GM21526 (cell line): Measurements from ENCODE around the gene SORBS1.

Experiments used
- ATAC-seq: cut with Tn5 transposase; IDR thresholded peaks from one replicate; pipeline ENCODE4 v1.9.1; 2021; ENCODE audit warnings: moderate library complexity; ENCODE audit not compliant: unreplicated experiment, low FRiP score

SORBS1 gene

GRCh38 chr10:95543459-95543858 lies 17.7 kb downstream of the SORBS1 start:
- ATAC-seq = no peak

- ATAC-seq = no peak
Observed at GRCh38 chr10:95542761-95543160, 18.4 kb downstream of the SORBS1 start.

DNA sequence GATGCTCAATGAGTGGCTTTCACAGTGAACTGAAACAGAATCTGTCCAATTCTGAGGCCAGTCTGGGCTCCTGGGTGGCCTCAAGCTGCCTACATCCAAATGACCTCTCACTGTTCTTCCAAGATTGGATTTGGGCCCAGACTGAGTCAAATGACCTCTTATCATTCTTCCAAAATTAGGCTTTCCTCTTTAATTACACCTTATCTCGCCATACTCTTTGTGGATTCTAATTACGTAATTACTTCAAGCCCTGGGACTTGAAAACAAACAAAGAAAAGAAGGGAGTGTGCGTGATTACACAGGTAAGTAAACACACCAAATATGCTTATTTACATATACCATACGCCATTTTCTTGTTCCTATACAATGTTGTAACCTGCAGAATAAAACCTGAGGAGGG lies 18.8 kb downstream of the SORBS1 start:
- no peak for ATAC-seq

DNA sequence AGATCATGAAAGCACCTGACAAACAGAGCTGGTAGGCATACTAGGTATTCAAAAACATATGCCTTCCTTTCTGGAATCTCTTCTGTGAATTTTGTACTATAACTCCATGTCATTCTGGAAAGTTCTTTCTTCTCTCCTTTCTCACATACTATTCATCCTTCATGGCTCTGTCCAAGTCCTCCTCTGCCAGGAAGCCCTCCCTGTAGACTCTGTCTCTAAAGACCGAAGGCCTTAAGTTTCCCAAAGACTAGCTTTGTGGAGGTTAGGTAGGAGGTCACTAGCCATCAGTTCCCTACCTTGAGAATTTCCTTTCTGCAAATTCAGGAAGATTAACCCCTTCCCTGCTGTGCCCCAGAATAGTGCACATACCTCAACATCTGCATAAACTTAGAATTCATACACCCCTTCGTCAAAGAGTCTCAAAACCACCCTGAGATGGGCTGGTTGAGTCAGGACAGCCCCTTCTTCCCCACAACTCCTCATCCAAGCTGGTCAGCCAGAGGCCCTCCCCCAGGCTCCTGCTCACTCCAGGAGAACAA lies 20.6 kb downstream of the SORBS1 start:
- ATAC-seq = no peak

- ATAC-seq = no peak
Observed at GRCh38 chr10:95539560-95540284, 21.4 kb downstream of the SORBS1 start.

GRCh38 chr10:95538412-95538811 lies 22.8 kb downstream of the SORBS1 start:
- ATAC-seq = no peak

DNA sequence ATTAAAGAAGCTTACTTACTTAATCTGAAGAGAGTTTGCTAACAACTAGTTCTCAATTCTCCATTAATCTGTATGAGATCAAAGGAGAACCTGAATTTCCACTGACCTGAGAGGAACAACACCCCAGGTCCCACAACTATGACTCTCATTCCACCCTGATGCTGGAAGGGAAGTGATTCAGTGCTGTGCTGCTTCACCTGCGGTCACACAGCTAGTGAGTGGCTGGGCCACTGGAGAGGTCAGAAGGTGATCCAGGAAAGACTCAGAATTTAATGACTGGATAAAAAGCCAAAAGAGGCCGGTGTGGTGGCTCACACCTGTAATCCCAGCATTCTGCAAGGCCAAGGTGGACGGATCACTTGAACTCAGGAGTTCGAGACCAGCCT lies 23.6 kb downstream of the SORBS1 start:
- no peak for ATAC-seq

DNA sequence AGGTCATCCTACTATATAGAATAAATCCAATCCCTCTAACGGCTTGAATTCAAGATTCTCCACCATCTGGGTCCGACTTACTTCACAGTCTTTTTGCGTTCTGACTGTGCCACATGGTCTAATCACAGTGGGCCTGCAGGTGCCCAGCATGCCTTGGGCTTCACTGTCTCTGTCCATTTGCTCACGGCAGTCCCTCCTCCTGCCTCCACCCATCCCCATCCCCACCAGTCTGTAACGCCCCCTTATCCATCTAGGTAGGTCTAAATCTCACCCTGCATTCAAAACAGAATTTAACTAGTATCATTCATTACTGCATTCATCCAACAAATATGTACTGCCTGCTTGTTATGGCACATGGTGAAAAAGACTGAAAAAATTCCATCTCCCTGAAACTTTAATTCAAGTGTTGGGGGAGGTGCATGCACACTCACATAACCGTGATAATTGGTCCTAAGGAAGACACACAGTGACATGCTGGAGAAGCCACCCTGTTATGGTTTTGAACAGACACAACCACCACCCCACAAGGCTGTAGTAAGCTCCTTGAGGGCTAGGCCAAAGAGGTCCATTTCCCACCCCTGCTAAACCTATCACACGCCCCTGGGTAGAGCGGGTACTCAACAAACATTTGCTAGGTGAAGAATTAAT lies 24.2 kb downstream of the SORBS1 start:
- no peak for ATAC-seq

DNA sequence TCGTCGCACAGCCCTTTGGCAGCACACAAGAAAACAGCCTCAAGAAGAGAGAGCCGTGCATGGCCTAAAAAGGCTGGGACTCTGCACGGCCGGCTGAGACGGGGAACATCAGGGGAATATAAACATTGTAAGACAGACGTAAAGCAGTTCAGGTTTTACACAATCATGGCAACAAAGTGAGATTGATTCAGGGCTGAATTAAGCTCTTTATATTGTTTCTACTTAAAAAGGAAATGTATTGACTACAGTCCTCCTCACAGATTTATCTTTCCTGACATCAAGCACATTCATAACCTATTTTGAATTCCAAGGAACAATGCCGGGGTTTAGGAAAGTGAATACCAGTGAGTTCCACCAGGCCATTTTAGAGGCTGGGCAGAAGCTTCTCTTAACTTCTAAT lies 25.2 kb downstream of the SORBS1 start:
- no peak for ATAC-seq

DNA sequence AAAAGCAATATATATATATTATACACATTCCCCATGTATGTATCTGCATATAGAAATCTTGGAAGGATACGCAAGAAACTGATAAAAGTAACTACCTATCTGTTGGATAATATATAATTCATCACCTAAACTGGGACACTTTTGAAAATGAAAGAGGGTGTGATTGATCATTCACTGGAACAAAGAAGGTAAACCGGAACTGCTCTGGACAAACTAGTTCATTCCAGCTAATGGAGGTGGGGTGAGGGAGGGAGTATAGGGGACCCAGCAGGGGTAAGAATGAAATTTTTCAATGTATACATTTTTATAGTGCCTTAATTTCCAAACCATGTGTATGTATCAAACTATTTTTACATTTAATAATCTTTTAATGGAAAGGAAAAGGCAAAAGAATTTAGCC lies 25.6 kb downstream of the SORBS1 start:
- no peak for ATAC-seq

DNA sequence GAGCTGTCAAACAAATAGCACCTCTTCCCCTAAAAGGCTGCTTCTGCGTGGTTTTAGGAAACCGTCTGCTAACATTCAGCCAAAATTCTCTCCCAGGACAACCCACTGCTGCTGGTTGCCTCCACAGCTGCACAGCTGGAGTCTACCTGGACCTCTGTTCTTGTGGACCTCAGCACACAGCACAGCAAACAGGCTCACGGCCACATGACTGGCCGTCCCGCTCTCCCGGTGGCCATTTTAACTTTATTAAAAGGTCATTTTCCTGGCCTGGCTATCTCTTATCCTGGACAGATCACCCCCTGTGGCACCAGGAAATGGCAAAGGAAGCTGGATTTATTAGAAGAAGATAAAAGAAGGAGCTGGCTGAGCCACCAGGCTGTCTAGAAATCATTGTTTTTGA lies 27.6 kb downstream of the SORBS1 start:
- ATAC-seq = no peak

- no peak for ATAC-seq
Observed at GRCh38 chr10:95532536-95532935, 28.6 kb downstream of the SORBS1 start.

- no peak for ATAC-seq
Observed at GRCh38 chr10:95531994-95532399, 29.2 kb downstream of the SORBS1 start.

- ATAC-seq = no peak
Observed at GRCh38 chr10:95531058-95531809, 29.9 kb downstream of the SORBS1 start.

GRCh38 chr10:95530561-95530960 lies 30.6 kb downstream of the SORBS1 start:
- ATAC-seq = no peak

DNA sequence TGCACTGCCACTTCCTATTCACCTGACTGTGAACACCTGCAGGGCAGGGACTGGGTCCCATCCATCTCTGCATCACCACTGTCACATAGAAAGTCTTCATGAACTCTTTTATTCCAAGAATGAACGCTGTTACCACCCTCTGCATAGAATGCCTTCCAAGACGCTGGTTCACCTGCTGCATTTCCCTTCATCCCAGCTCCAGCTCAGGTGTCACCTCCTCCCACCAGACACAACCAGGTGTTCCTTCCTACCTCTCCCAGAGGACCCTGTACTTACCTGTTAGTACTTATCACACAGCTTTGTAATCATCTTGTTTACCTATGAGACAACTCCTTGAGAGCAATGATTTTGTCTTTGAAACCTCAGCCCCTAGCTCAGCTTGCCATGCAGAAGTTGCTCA lies 31.1 kb downstream of the SORBS1 start:
- no peak for ATAC-seq

- no peak for ATAC-seq
Observed at GRCh38 chr10:95526044-95526443, 35.1 kb downstream of the SORBS1 start.

GRCh38 chr10:95525033-95525418 lies 36.1 kb downstream of the SORBS1 start:
- no peak for ATAC-seq

GRCh38 chr10:95524358-95525032 lies 36.7 kb downstream of the SORBS1 start:
- ATAC-seq = no peak

- ATAC-seq = no peak
Observed at GRCh38 chr10:95522117-95522516, 39.1 kb downstream of the SORBS1 start.

GRCh38 chr10:95520617-95521016 lies 40.6 kb downstream of the SORBS1 start:
- ATAC-seq = no peak
